Smooth muscle cell (in vitro differentiated cells): ENCODE measurements around the gene TMPRSS9. TPM values are rescaled to one million over a fixed set of nuclear protein-coding genes. Genes with fewer than 3 reads are reported as not detected.

Experiments used
- DNase-seq: peaks from one replicate; lab custom pipeline; 2025; ENCODE audit not compliant: unreplicated experiment; lab: John Stamatoyannopoulos, UW
- H2AFZ ChIP-seq: fragments of 200-600 bp; sonication (generic); 2 replicates; pipeline ENCODE4 v1.6.0; 2016; ENCODE audit warnings: antibody characterized with exemption, low read depth, mild to moderate bottlenecking
- H3F3A ChIP-seq: fragments of 200-600 bp; sonication (generic); 2 replicates; pipeline ENCODE4 v1.6.0; 2017; ENCODE audit warnings: antibody characterized with exemption, low read depth
- H3K27ac ChIP-seq: fragments of 200-600 bp; sonication (generic); 2 replicates; pipeline ENCODE4 v1.5.1; 2016; ENCODE audit warnings: low read depth, mild to moderate bottlenecking
- H3K27me3 ChIP-seq: fragments of 200-600 bp; sonication (generic); 2 replicates; pipeline ENCODE4 v1.6.1; 2016; ENCODE audit warnings: low read depth, mild to moderate bottlenecking
- H3K36me3 ChIP-seq: fragments of 200-600 bp; sonication (generic); 2 replicates; pipeline ENCODE4 v1.5.1; 2016; ENCODE audit warnings: low read depth
- H3K4me1 ChIP-seq: fragments of 200-600 bp; sonication (generic); 2 replicates; pipeline ENCODE4 v1.5.1; 2016; ENCODE audit warnings: low read depth
- H3K4me2 ChIP-seq: fragments of 200-600 bp; sonication (generic); 2 replicates; pipeline ENCODE4 v1.6.0; 2016; ENCODE audit warnings: mild to moderate bottlenecking
- H3K4me3 ChIP-seq: fragments of 200-600 bp; sonication (generic); 2 replicates; pipeline ENCODE4 v1.5.1; 2016; ENCODE audit warnings: mild to moderate bottlenecking
- H3K79me2 ChIP-seq: fragments of 200-600 bp; sonication (generic); 2 replicates; pipeline ENCODE4 v1.6.0; 2016; ENCODE audit warnings: low read depth, mild to moderate bottlenecking
- H3K9ac ChIP-seq: fragments of 200-600 bp; sonication (generic); 2 replicates; pipeline ENCODE4 v1.6.0; 2016; ENCODE audit warnings: low read depth
- H3K9me3 ChIP-seq: fragments of 200-600 bp; sonication (generic); replicated peaks from 2 replicates; pipeline ENCODE4 v1.5.1; 2016; ENCODE audit warnings: low read depth
- H4K20me1 ChIP-seq: fragments of 200-600 bp; sonication (generic); 2 replicates; pipeline ENCODE4 v1.6.0; 2016; ENCODE audit warnings: low read depth
- WGBS: methylation state at CpG from one replicate; pipeline ENCODE4 v1.1.7; 2016; ENCODE audit warnings: low lambda C conversion rate; 5-methylcytosine and 5-hydroxymethylcytosine counted together
- polyA plus RNA-seq: library from polyadenylated mRNA; unstranded; fragments of >200 nt; fragmentation: Nextera tagmentation; extraction: Ambion mirVana; gene quantifications from 2 replicates; pipeline ENCODE4 v1.2.1, GENCODE V29; 2016
- total RNA-seq: library from RNA; depleted of rRNA; stranded (reverse); fragments of >200 nt; gene quantifications from 2 replicates; pipeline ENCODE4 v1.2.3, GENCODE V29; 2014
- TF ChIP-seq, protein P1 (sequence below): fragments of 200-600 bp; sonication (generic); IDR thresholded peaks from 2 replicates; pipeline ENCODE4 v1.5.1; 2017; ENCODE audit warnings: borderline replicate concordance, mild to moderate bottlenecking, antibody characterized with exemption; ENCODE audit not compliant: insufficient read depth, poor library complexity, severe bottlenecking

TMPRSS9 gene
- total and polyA plus RNA-seq, 2 experiments from 2014 or later, result 0.05 TPM; not detected in 1

DNA sequence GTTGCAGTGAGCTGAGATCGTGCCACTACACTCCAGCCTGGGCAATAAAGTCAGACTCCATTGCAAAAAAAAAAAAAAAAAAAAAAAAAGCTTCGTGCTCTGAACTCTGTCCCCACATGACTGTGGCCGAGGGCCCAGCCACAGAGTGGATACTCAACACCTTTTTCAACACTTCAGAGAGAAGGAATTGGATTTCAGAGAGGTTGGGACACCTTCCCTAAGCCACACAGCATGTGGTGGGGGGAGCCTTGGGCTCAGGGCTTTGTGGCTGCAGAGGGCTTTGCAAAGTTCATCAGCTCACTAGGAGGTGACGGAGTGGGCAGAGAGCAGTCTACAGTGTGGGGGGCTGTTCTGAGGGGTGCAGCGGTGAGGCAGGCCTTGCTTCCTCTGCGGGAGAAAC lies 41.1 kb upstream of the TMPRSS9 start:
- Histone ChIP-seq H3F3A (no peaks in the 10 kb centered on the region), H2AFZ (no peak overlapping the region), H3K36me3 (no peaks in the 10 kb centered on the region), H3K27ac (no peak overlapping the region), H3K4me1 (no peaks in the 10 kb centered on the region), H3K4me3 (no peak overlapping the region), H3K27me3 (no peaks in the 10 kb centered on the region), H4K20me1 (peaks cover 4% of the 10 kb centered on the region), H3K4me2 (no peak overlapping the region), H3K9ac (no peak overlapping the region), H3K9me3 (no peaks in the 10 kb centered on the region), H3K79me2 (no peaks in the 10 kb centered on the region)
- WGBS, result 95% methylated on average over 6 of the region's 6 CpGs
- TF ChIP-seq, protein P1, sequence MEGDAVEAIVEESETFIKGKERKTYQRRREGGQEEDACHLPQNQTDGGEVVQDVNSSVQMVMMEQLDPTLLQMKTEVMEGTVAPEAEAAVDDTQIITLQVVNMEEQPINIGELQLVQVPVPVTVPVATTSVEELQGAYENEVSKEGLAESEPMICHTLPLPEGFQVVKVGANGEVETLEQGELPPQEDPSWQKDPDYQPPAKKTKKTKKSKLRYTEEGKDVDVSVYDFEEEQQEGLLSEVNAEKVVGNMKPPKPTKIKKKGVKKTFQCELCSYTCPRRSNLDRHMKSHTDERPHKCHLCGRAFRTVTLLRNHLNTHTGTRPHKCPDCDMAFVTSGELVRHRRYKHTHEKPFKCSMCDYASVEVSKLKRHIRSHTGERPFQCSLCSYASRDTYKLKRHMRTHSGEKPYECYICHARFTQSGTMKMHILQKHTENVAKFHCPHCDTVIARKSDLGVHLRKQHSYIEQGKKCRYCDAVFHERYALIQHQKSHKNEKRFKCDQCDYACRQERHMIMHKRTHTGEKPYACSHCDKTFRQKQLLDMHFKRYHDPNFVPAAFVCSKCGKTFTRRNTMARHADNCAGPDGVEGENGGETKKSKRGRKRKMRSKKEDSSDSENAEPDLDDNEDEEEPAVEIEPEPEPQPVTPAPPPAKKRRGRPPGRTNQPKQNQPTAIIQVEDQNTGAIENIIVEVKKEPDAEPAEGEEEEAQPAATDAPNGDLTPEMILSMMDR, result no peak
- no peak for DNase-seq

GRCh38 chr19:2319551-2319950 lies 40.5 kb upstream of the TMPRSS9 start:
- H3K79me2 ChIP-seq, result no peaks in the 10 kb centered on the region
- DNase-seq, result no peak
- H3K36me3 ChIP-seq, result no peaks in the 10 kb centered on the region
- no peak overlapping the region for H3K4me2 ChIP-seq
- H3K27me3 ChIP-seq, result no peaks in the 10 kb centered on the region
- H4K20me1 ChIP-seq, result peaks cover 4% of the 10 kb centered on the region
- TF ChIP-seq, protein P1, result no peak
- H3K9me3 ChIP-seq, result no peaks in the 10 kb centered on the region
- no peaks in the 10 kb centered on the region for H3F3A ChIP-seq
- WGBS, result 92% methylated on average over 15 of the region's 20 CpGs
- no peak overlapping the region for H3K4me3 ChIP-seq
- H3K27ac ChIP-seq, result no peak overlapping the region
- H2AFZ ChIP-seq, result no peak overlapping the region
- H3K4me1 ChIP-seq, result no peaks in the 10 kb centered on the region
- no peak overlapping the region for H3K9ac ChIP-seq

GRCh38 chr19:2320049-2320448 lies 40.0 kb upstream of the TMPRSS9 start:
- H3K79me2 ChIP-seq, result no peaks in the 10 kb centered on the region
- no peaks in the 10 kb centered on the region for H3F3A ChIP-seq
- H3K27me3 ChIP-seq, result no peaks in the 10 kb centered on the region
- H4K20me1 ChIP-seq, result peaks cover 4% of the 10 kb centered on the region
- DNase-seq, result no peak
- no peak overlapping the region for H3K4me3 ChIP-seq
- no peak overlapping the region for H3K9ac ChIP-seq
- H3K4me1 ChIP-seq, result no peaks in the 10 kb centered on the region
- no peaks in the 10 kb centered on the region for H3K36me3 ChIP-seq
- H3K9me3 ChIP-seq, result no peaks in the 10 kb centered on the region
- no peak overlapping the region for H2AFZ ChIP-seq
- TF ChIP-seq, protein P1, result no peak
- no peak overlapping the region for H3K4me2 ChIP-seq
- 76% methylated on average over 12 of the region's 12 CpGs for WGBS
- H3K27ac ChIP-seq, result no peak overlapping the region

- Histone ChIP-seq H2AFZ (no peak overlapping the region), H4K20me1 (peaks cover 4% of the 10 kb centered on the region), H3K36me3 (no peaks in the 10 kb centered on the region), H3F3A (no peaks in the 10 kb centered on the region), H3K4me1 (no peaks in the 10 kb centered on the region), H3K79me2 (peaks cover 4% of the 10 kb centered on the region), H3K27me3 (no peaks in the 10 kb centered on the region), H3K4me3 (no peak overlapping the region), H3K4me2 (no peak overlapping the region), H3K9ac (no peak overlapping the region), H3K9me3 (no peaks in the 10 kb centered on the region), H3K27ac (no peak overlapping the region)
- DNase-seq, result no peak
- TF ChIP-seq, protein P1, result no peak
- 97% methylated on average over 12 of the region's 12 CpGs for WGBS
These were observed 39.1 kb upstream of the TMPRSS9 start for GRCh38 chr19:2320939-2321338.
